MCF 10A (cell line): ENCODE data around the gene CGB7. TPM values are rescaled to one million over a fixed set of nuclear protein-coding genes. Genes with fewer than 3 reads are reported as not detected.

Experiments
- BruUV-seq: library from RNA; stranded (reverse); fragments of 400-500 nt; replicated peaks from 2 replicates; lab custom pipeline; 2021; lab: Mats Ljungman, UMichigan
- CTCF ChIA-PET: fragments of 300-600 bp; sonication (Branson Sonifier 250); formaldehyde crosslinking; extraction: SDS; loops from one replicate; lab custom pipeline; 2021; ENCODE audit warnings: antibody characterized with exemption, inconsistent platforms; lab: Yijun Ruan, JAX
- POLR2A ChIA-PET: fragments of 300-600, 350-650 bp; sonication (Branson Sonifier 250); formaldehyde crosslinking; extraction: SDS; loops from one replicate; lab custom pipeline; 2020; ENCODE audit warnings: antibody characterized with exemption, inconsistent platforms; lab: Yijun Ruan, JAX
- DNase-seq: peaks from one replicate; pipeline ENCODE4 v3.0.0-alpha.2; 2018; ENCODE audit not compliant: unreplicated experiment
- H3K27ac Mint-ChIP-seq: one replicate; pipeline ENCODE4 v1.8.0; 2022; ENCODE audit warnings: mild to moderate bottlenecking, low read depth, mixed read lengths; ENCODE audit not compliant: unreplicated experiment
- H3K27me3 Mint-ChIP-seq: one replicate; pipeline ENCODE4 v1.8.0; 2022; ENCODE audit warnings: mixed read lengths; ENCODE audit not compliant: insufficient read depth, unreplicated experiment
- H3K36me3 Mint-ChIP-seq: one replicate; pipeline ENCODE4 v1.8.0; 2022; ENCODE audit warnings: mild to moderate bottlenecking, moderate library complexity, mixed read lengths; ENCODE audit not compliant: insufficient read depth, unreplicated experiment
- H3K4me1 Mint-ChIP-seq: one replicate; pipeline ENCODE4 v1.8.0; 2022; ENCODE audit warnings: mixed read lengths; ENCODE audit not compliant: insufficient read depth, unreplicated experiment
- H3K4me3 Mint-ChIP-seq: one replicate; pipeline ENCODE4 v1.8.0; 2022; ENCODE audit warnings: mild to moderate bottlenecking, moderate library complexity, mixed read lengths; ENCODE audit not compliant: unreplicated experiment
- H3K9me3 Mint-ChIP-seq: one replicate; pipeline ENCODE4 v1.8.0; 2022; ENCODE audit warnings: mixed read lengths; ENCODE audit not compliant: unreplicated experiment
- intact Hi-C: fragments of 100-400 bp; cut with micrococcal nuclease; formaldehyde crosslinking; loops from 2 replicates; pipeline ENCODE4 v1.14.1; 2022
- total RNA-seq: library from RNA; stranded (reverse); gene quantifications from 2 replicates; pipeline ENCODE4 v1.2.3, GENCODE V29; 2022
- TF ChIP-seq, protein P1 (sequence below): fragments of 200-600 bp; IDR thresholded peaks from one replicate; pipeline ENCODE4 v1.8.0; 2022; ENCODE audit warnings: antibody characterized with exemption, mild to moderate bottlenecking; ENCODE audit not compliant: unreplicated experiment

CGB7 gene
- total RNA-seq, 1 experiment from 2014 or later: 2.5 TPM

DNA sequence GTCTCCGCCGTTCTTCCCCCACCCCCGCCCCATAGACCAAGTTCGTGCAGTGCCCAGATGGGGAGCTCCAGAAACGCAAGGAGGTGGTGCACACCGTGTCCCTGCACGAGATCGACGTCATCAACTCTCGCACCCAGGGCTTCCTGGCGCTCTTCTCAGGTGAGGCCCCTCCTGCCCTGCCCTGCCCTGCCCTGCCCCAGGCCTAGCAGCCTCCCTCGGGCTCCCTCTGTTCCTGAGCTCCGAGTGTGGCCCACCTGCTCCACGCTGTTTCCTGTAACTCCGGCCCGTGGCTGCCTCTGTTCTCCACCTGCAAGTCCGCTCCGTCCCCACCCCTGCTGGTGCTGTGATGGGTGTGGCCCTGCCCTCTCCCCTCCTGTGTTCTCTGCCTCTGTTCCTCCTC is 47.1 kb downstream of the CGB7 start:
- ChIA-PET POLR2A (interaction anchor here (0.5 to 1.3 kb wide), 3 partner anchors 9 to 187 kb away, joined by 3 to 4 read pairs (median 3); partner anchors contain the start of genes GYS1 and RUVBL2), CTCF (interaction anchor here (0.6 kb wide), 1 partner anchor 336 kb away, joined by 3 read pairs; no protein-coding TSS in a partner anchor)
- no peak for DNase-seq
- Mint-ChIP-seq H3K9me3 (no peaks in the 10 kb centered on the region), H3K27ac (no peak overlapping the region), H3K27me3 (no peaks in the 10 kb centered on the region), H3K4me3 (no peak overlapping the region), H3K4me1 (no peaks in the 10 kb centered on the region), H3K36me3 (peaks cover 68% of the 10 kb centered on the region)
- intact Hi-C loops: no loop called here
- BruUV-seq: no TSS peak
- TF ChIP-seq, protein P1, sequence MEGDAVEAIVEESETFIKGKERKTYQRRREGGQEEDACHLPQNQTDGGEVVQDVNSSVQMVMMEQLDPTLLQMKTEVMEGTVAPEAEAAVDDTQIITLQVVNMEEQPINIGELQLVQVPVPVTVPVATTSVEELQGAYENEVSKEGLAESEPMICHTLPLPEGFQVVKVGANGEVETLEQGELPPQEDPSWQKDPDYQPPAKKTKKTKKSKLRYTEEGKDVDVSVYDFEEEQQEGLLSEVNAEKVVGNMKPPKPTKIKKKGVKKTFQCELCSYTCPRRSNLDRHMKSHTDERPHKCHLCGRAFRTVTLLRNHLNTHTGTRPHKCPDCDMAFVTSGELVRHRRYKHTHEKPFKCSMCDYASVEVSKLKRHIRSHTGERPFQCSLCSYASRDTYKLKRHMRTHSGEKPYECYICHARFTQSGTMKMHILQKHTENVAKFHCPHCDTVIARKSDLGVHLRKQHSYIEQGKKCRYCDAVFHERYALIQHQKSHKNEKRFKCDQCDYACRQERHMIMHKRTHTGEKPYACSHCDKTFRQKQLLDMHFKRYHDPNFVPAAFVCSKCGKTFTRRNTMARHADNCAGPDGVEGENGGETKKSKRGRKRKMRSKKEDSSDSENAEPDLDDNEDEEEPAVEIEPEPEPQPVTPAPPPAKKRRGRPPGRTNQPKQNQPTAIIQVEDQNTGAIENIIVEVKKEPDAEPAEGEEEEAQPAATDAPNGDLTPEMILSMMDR: no peak

DNA sequence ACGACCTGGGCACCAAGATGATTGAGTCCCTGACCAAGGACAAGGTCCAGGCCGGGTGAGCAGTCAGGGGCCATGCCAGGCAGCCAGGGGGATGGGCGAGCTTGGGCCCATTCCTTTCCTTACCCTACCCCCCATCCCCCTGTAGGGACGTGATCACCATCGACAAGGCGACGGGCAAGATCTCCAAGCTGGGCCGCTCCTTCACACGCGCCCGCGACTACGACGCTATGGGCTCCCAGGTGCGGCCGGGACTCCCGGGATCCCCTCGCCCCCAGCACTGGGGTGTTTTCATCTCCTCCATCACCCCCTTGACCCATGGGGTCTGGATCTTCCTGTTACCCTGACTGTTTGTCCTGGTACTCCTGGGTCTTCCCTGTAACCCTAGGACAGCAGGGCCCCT is 47.7 kb downstream of the CGB7 start:
- Mint-ChIP-seq H3K36me3 (peaks cover 71% of the 10 kb centered on the region), H3K27ac (no peak overlapping the region), H3K4me1 (no peaks in the 10 kb centered on the region), H3K9me3 (no peaks in the 10 kb centered on the region), H3K4me3 (no peak overlapping the region), H3K27me3 (no peaks in the 10 kb centered on the region)
- no peak for DNase-seq
- ChIA-PET POLR2A (interaction anchor here (0.5 to 1.4 kb wide), 4 partner anchors 10 to 188 kb away, joined by 3 to 4 read pairs (median 3); partner anchors contain the start of genes GYS1 and RUVBL2), CTCF (interaction anchor here (0.7 kb wide), 1 partner anchor 214 kb away, joined by 3 read pairs; no protein-coding TSS in a partner anchor)
- intact Hi-C loops: no loop called here
- BruUV-seq: no TSS peak
- TF ChIP-seq, protein P1: no peak

DNA sequence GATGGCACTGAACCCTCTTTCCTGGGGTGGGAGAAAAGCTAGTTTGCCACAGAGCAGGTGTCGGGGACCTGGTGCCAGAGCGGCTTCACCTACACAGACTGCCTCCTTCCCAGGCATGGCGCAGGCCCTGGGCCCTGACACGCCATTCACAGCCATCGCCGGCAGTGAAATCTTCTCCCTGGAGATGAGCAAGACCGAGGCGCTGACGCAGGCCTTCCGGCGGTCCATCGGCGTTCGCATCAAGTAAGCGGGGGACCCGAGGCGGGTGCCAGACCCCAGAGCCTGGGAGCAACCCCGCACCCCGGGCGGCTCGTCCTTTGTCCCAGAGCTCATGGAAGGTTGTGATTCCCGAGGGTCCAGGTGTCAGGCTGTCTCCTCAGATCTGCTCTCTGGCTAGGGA is 50.6 kb downstream of the CGB7 start:
- H3K27ac Mint-ChIP-seq: no peak overlapping the region
- BruUV-seq: no TSS peak
- no peaks in the 10 kb centered on the region for H3K9me3 Mint-ChIP-seq
- H3K36me3 Mint-ChIP-seq: peaks cover 87% of the 10 kb centered on the region
- intact Hi-C loops: no loop called here
- ChIA-PET CTCF (interaction anchor here (0.5 to 2.9 kb wide), 3 partner anchors 9 to 121 kb away, joined by 3 to 9 read pairs (median 3); no protein-coding TSS in a partner anchor), POLR2A (interaction anchor here (1.0 to 3.2 kb wide), 3 partner anchors 12 to 135 kb away, joined by 3 to 13 read pairs (median 5); partner anchors contain the start of genes GYS1, NTF4, PPP1R15A and RUVBL2)
- TF ChIP-seq, protein P1: no peak
- H3K4me1 Mint-ChIP-seq: no peaks in the 10 kb centered on the region
- DNase-seq: no peak
- H3K27me3 Mint-ChIP-seq: no peaks in the 10 kb centered on the region
- no peak overlapping the region for H3K4me3 Mint-ChIP-seq

DNA sequence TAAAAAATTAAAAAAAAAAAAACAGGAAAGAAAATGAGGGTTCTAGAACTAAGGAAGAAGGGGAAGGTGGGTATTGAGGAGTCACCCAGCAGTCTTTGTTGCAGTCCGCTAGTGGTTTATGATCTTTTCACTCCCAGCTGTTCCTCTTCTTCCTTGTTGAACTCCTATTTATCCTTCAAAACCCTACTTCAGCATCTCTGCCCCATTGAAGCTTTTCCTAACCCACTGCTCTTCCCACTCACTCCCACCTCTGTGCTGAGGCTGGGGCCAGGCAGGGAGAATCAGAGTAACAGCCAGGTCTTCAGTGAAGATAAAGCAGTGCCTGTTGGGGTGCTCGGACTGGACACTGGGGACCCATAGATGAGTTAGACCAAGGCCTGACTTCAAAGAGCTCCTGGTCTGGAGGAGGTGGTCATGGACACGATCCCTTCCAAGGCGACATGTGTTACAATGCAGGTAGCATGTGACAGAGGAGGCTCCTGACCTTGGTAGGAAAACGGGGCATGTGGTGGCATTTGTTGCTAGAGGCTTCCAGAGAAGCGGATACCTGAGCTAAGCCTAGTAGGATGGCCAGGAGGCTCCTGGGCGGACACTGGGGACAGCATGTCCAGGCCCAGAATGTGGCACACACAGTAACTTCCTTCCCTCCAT is 52.5 kb downstream of the CGB7 start:
- H3K36me3 Mint-ChIP-seq: peaks cover 81% of the 10 kb centered on the region
- H3K4me1 Mint-ChIP-seq: no peaks in the 10 kb centered on the region
- POLR2A ChIA-PET: no interaction called here
- CTCF ChIA-PET: interaction anchor here (0.9 to 1.0 kb wide), 2 partner anchors 92 to 203 kb away, joined by 3 to 5 read pairs; no protein-coding TSS in a partner anchor
- no peak overlapping the region for H3K27ac Mint-ChIP-seq
- TF ChIP-seq, protein P1: no peak
- H3K9me3 Mint-ChIP-seq: no peaks in the 10 kb centered on the region
- DNase-seq: no peak
- H3K4me3 Mint-ChIP-seq: no peak overlapping the region
- BruUV-seq: no TSS peak
- H3K27me3 Mint-ChIP-seq: no peaks in the 10 kb centered on the region
- intact Hi-C loops: no loop called here
